ENCODE measurements around the gene MAP2. TPM values are rescaled to one million over a fixed set of nuclear protein-coding genes. Genes with fewer than 3 reads are reported as not detected.

Gene MAP2
- total and polyA plus RNA-seq, 2 donors (not counting 1 experiment from before 2014, with no cell fraction given), result 51.0 to 60.1 TPM

- Histone ChIP-seq H3K36me3 (ENCODE audit: control insufficient read depth, insufficient read depth, low read length) (no peaks in the 10 kb centered on the region), H3K4me1 (ENCODE audit: control insufficient read depth, extremely low read depth, insufficient read depth, low read length) (no peaks in the 10 kb centered on the region), H3K9me3 (ENCODE audit: control insufficient read depth, insufficient read depth, low read depth, low read length) (no peaks in the 10 kb centered on the region), H3K27ac (ENCODE audit: insufficient read depth, low read length) (no peak overlapping the region), H3K4me2 (ENCODE audit: extremely low read depth, insufficient read depth, low read length) (no peak overlapping the region), H3K27me3 (ENCODE audit: control insufficient read depth, insufficient read depth, low read length) (no peaks in the 10 kb centered on the region), H3K4me3 (replicated peaks in 1 of 4; ENCODE audit: control extremely low read depth in 1 of 4, insufficient read depth in 1 of 4, low read depth in 3 of 4, low read length in 4 of 4) (no peak overlapping the region), H2AFZ (ENCODE audit: low read length) (no peak overlapping the region), H3K9ac (ENCODE audit: insufficient read depth, low read length) (no peak overlapping the region), H3K79me2 (ENCODE audit: control insufficient read depth, insufficient read depth, low read length) (no peaks in the 10 kb centered on the region), H4K20me1 (ENCODE audit: control insufficient read depth, extremely low read depth, insufficient read depth, low read length) (no peaks in the 10 kb centered on the region)
- peak in 1 of 2 donors; percentile 32 for DNase-seq (ENCODE audit: low read depth in 2 of 2)
- no peak for TF ChIP-seq CTCF (conservative IDR thresholded peaks at IDR 0.05 in 1 of 2, IDR thresholded peaks at IDR 0.05 in 1 of 2; ENCODE audit: low read depth in 1 of 2, low read length in 2 of 2)
- no peak for TF ChIP-seq EZH2 (IDR thresholded peaks at IDR 0.05; ENCODE audit: low read length, missing control alignments)
Observed at GRCh38 chr2:209696836-209697711, 273.2 kb downstream of the MAP2 start.

- no peaks in the 10 kb centered on the region for H3K36me3 ChIP-seq (ENCODE audit: control insufficient read depth, insufficient read depth, low read length)
- H3K4me3 ChIP-seq (replicated peaks in 1 of 4; ENCODE audit: control extremely low read depth in 1 of 4, insufficient read depth in 1 of 4, low read depth in 3 of 4, low read length in 4 of 4), result no peak overlapping the region
- no peaks in the 10 kb centered on the region for H3K9me3 ChIP-seq (ENCODE audit: control insufficient read depth, insufficient read depth, low read depth, low read length)
- H3K27ac ChIP-seq (ENCODE audit: insufficient read depth, low read length), result no peak overlapping the region
- H3K9ac ChIP-seq (ENCODE audit: insufficient read depth, low read length), result no peak overlapping the region
- no peaks in the 10 kb centered on the region for H3K27me3 ChIP-seq (ENCODE audit: control insufficient read depth, insufficient read depth, low read length)
- no peak overlapping the region for H3K4me2 ChIP-seq (ENCODE audit: extremely low read depth, insufficient read depth, low read length)
- H3K4me1 ChIP-seq (ENCODE audit: control insufficient read depth, extremely low read depth, insufficient read depth, low read length), result no peaks in the 10 kb centered on the region
- H3K79me2 ChIP-seq (ENCODE audit: control insufficient read depth, insufficient read depth, low read length), result no peaks in the 10 kb centered on the region
- H4K20me1 ChIP-seq (ENCODE audit: control insufficient read depth, extremely low read depth, insufficient read depth, low read length), result no peaks in the 10 kb centered on the region
- H2AFZ ChIP-seq (ENCODE audit: low read length), result no peak overlapping the region
- no peak for DNase-seq (ENCODE audit: low read depth in 2 of 2)
- no peak for TF ChIP-seq EZH2 (IDR thresholded peaks at IDR 0.05; ENCODE audit: low read length, missing control alignments)
- no peak for TF ChIP-seq CTCF (conservative IDR thresholded peaks at IDR 0.05 in 1 of 2, IDR thresholded peaks at IDR 0.05 in 1 of 2; ENCODE audit: low read depth in 1 of 2, low read length in 2 of 2)
Observed at GRCh38 chr2:209702775-209703174, 278.9 kb downstream of the MAP2 start.

GRCh38 chr2:209713219-209713618, 289.4 kb downstream of the MAP2 start:
- H3K4me1 ChIP-seq (ENCODE audit: control insufficient read depth, extremely low read depth, insufficient read depth, low read length), result no peaks in the 10 kb centered on the region
- H3K9ac ChIP-seq (ENCODE audit: insufficient read depth, low read length), result no peak overlapping the region
- no peaks in the 10 kb centered on the region for H3K36me3 ChIP-seq (ENCODE audit: control insufficient read depth, insufficient read depth, low read length)
- H2AFZ ChIP-seq (ENCODE audit: low read length), result no peak overlapping the region
- no peaks in the 10 kb centered on the region for H3K27me3 ChIP-seq (ENCODE audit: control insufficient read depth, insufficient read depth, low read length)
- H4K20me1 ChIP-seq (ENCODE audit: control insufficient read depth, extremely low read depth, insufficient read depth, low read length), result no peaks in the 10 kb centered on the region
- DNase-seq (ENCODE audit: low read depth in 2 of 2), result peak in 1 of 2 donors; percentile 24
- H3K79me2 ChIP-seq (ENCODE audit: control insufficient read depth, insufficient read depth, low read length), result no peaks in the 10 kb centered on the region
- no peak overlapping the region for H3K4me3 ChIP-seq (replicated peaks in 1 of 4; ENCODE audit: control extremely low read depth in 1 of 4, insufficient read depth in 1 of 4, low read depth in 3 of 4, low read length in 4 of 4)
- H3K4me2 ChIP-seq (ENCODE audit: extremely low read depth, insufficient read depth, low read length), result no peak overlapping the region
- TF ChIP-seq EZH2 (IDR thresholded peaks at IDR 0.05; ENCODE audit: low read length, missing control alignments) (no peak), CTCF (conservative IDR thresholded peaks at IDR 0.05 in 1 of 2, IDR thresholded peaks at IDR 0.05 in 1 of 2; ENCODE audit: low read depth in 1 of 2, low read length in 2 of 2) (no peak)
- no peaks in the 10 kb centered on the region for H3K9me3 ChIP-seq (ENCODE audit: control insufficient read depth, insufficient read depth, low read depth, low read length)
- H3K27ac ChIP-seq (ENCODE audit: insufficient read depth, low read length), result no peak overlapping the region
